Measurements from ENCODE around the gene ST7. TPM values are rescaled to one million over a fixed set of nuclear protein-coding genes. Genes with fewer than 3 reads are reported as not detected.

ST7 gene
- polyA plus RNA-seq, 2 of the 4 experiments (the other 2 are of a cell fraction), result 16.2 to 26.0 TPM

GRCh38 chr7:117017017-117017451 is 63.7 kb downstream of the ST7 start:
- ATAC-seq (no peak), DNase-seq (ENCODE audit: low read depth in 1 of 2, low spot score in 1 of 2) (no peak), FAIRE-seq (no peak)
- Histone ChIP-seq H3K4me3 (no peak overlapping the region), H3K9me3 (no peaks in the 10 kb centered on the region), H3K4me2 (no peak overlapping the region), H3K27ac (no peak overlapping the region), H3K4me1 (peaks cover 14% of the 10 kb centered on the region; the same call in 1 of the 3 replicates)
- ChIA-PET POLR2A (no interaction called here), CTCF (no interaction called here)
- WGBS (ENCODE audit: missing lambda C conversion rate), result 91% methylated on average over 4 of the region's 4 CpGs
- no peak for TF ChIP-seq HES2 (IDR thresholded peaks at IDR 0.05)
- TF ChIP-seq HDAC2 (IDR thresholded peaks at IDR 0.05), result no peak
- TF ChIP-seq SMC3 (IDR thresholded peaks at IDR 0.05), result no peak
- no peak for TF ChIP-seq RCOR1 (IDR thresholded peaks at IDR 0.05; ENCODE audit: low read depth, low read length)
- TF ChIP-seq, protein P1, sequence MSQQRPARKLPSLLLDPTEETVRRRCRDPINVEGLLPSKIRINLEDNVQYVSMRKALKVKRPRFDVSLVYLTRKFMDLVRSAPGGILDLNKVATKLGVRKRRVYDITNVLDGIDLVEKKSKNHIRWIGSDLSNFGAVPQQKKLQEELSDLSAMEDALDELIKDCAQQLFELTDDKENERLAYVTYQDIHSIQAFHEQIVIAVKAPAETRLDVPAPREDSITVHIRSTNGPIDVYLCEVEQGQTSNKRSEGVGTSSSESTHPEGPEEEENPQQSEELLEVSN (IDR thresholded peaks at IDR 0.05; ENCODE audit: borderline replicate concordance, low read depth), result no peak
- TF ChIP-seq GATA3 (IDR thresholded peaks at IDR 0.05; ENCODE audit: borderline replicate concordance), result no peak
- no peak for TF ChIP-seq TP53 (CRISPR knock-in tag; IDR thresholded peaks at IDR 0.05)
- TF ChIP-seq BHLHE40 (IDR thresholded peaks at IDR 0.05; ENCODE audit: low read depth, low read length), result no peak
- no peak for TF ChIP-seq EHMT2 (IDR thresholded peaks at IDR 0.05; ENCODE audit: low read depth)
- no peak for TF ChIP-seq ESRRA (IDR thresholded peaks at IDR 0.05; ENCODE audit: borderline replicate concordance, low read length)

- no peaks in the 10 kb centered on the region for H3K9me3 ChIP-seq
- H3K4me3 ChIP-seq, result no peak overlapping the region
- ChIA-PET CTCF (no interaction called here), POLR2A (no interaction called here)
- no peak for ATAC-seq
- DNase-seq (ENCODE audit: low read depth in 1 of 2, low spot score in 1 of 2), result no peak
- peaks cover 14% of the 10 kb centered on the region; the same call in 1 of the 3 replicates for H3K4me1 ChIP-seq
- FAIRE-seq, result no peak
- 62% methylated on average over 4 of the region's 4 CpGs for WGBS (ENCODE audit: missing lambda C conversion rate)
- TF ChIP-seq HDAC2 (IDR thresholded peaks at IDR 0.05) (no peak), BCL3 (IDR thresholded peaks at IDR 0.05) (no peak), EHF (CRISPR knock-in tag; IDR thresholded peaks at IDR 0.05) (no peak), ZFP36 (IDR thresholded peaks at IDR 0.05; ENCODE audit: borderline replicate concordance, partially characterized antibody) (no peak), GATA3 (IDR thresholded peaks at IDR 0.05; ENCODE audit: borderline replicate concordance) (no peak), TFCP2L1 (CRISPR knock-in tag; IDR thresholded peaks at IDR 0.05) (no peak), POLR2AphosphoS2 (conservative IDR thresholded peaks at IDR 0.05; ENCODE audit: low read length) (no peak), HES2 (IDR thresholded peaks at IDR 0.05) (no peak), FOSL2 (IDR thresholded peaks at IDR 0.05) (no peak), FOSL2 (CRISPR knock-in tag; IDR thresholded peaks at IDR 0.05) (no peak), RNF2 (IDR thresholded peaks at IDR 0.05; ENCODE audit: borderline replicate concordance, low read depth) (no peak), CEBPB (IDR thresholded peaks at IDR 0.05) (no peak), CHD4 (IDR thresholded peaks at IDR 0.05; ENCODE audit: borderline replicate concordance) (no peak)
- TF ChIP-seq, protein P2, sequence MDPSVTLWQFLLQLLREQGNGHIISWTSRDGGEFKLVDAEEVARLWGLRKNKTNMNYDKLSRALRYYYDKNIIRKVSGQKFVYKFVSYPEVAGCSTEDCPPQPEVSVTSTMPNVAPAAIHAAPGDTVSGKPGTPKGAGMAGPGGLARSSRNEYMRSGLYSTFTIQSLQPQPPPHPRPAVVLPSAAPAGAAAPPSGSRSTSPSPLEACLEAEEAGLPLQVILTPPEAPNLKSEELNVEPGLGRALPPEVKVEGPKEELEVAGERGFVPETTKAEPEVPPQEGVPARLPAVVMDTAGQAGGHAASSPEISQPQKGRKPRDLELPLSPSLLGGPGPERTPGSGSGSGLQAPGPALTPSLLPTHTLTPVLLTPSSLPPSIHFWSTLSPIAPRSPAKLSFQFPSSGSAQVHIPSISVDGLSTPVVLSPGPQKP (IDR thresholded peaks at IDR 0.05; ENCODE audit: low read depth, low read length), result no peak
- TF ChIP-seq, protein P3, sequence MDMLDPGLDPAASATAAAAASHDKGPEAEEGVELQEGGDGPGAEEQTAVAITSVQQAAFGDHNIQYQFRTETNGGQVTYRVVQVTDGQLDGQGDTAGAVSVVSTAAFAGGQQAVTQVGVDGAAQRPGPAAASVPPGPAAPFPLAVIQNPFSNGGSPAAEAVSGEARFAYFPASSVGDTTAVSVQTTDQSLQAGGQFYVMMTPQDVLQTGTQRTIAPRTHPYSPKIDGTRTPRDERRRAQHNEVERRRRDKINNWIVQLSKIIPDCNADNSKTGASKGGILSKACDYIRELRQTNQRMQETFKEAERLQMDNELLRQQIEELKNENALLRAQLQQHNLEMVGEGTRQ (IDR thresholded peaks at IDR 0.05), result no peak
- TF ChIP-seq, protein P4, sequence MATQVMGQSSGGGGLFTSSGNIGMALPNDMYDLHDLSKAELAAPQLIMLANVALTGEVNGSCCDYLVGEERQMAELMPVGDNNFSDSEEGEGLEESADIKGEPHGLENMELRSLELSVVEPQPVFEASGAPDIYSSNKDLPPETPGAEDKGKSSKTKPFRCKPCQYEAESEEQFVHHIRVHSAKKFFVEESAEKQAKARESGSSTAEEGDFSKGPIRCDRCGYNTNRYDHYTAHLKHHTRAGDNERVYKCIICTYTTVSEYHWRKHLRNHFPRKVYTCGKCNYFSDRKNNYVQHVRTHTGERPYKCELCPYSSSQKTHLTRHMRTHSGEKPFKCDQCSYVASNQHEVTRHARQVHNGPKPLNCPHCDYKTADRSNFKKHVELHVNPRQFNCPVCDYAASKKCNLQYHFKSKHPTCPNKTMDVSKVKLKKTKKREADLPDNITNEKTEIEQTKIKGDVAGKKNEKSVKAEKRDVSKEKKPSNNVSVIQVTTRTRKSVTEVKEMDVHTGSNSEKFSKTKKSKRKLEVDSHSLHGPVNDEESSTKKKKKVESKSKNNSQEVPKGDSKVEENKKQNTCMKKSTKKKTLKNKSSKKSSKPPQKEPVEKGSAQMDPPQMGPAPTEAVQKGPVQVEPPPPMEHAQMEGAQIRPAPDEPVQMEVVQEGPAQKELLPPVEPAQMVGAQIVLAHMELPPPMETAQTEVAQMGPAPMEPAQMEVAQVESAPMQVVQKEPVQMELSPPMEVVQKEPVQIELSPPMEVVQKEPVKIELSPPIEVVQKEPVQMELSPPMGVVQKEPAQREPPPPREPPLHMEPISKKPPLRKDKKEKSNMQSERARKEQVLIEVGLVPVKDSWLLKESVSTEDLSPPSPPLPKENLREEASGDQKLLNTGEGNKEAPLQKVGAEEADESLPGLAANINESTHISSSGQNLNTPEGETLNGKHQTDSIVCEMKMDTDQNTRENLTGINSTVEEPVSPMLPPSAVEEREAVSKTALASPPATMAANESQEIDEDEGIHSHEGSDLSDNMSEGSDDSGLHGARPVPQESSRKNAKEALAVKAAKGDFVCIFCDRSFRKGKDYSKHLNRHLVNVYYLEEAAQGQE (IDR thresholded peaks at IDR 0.05), result no peak
- H3K27ac ChIP-seq, result no peak overlapping the region
- H3K4me2 ChIP-seq, result no peak overlapping the region
These were observed 64.5 kb downstream of the ST7 start for GRCh38 chr7:117017702-117018266.
